HepG2 (cell line): ENCODE results near the gene CXCR4. TPM values are rescaled to one million over a fixed set of nuclear protein-coding genes. Genes with fewer than 3 reads are reported as not detected.

Experiments
- ATAC-seq: fragments of 200-7000 bp; cut with Tn5 transposase; 3 replicates; pipeline ENCODE4 v1.9.1; 2020; ENCODE audit warnings: mild to moderate bottlenecking, moderate library complexity
- BruUV-seq: library from RNA; stranded (reverse); fragments of 400-500 nt; replicated peaks from 2 replicates; lab custom pipeline; 2021; lab: Mats Ljungman, UMichigan
- CTCF ChIA-PET: fragments of 300-600 bp; formaldehyde crosslinking; extraction: SDS; loops from one replicate; lab custom pipeline; 2021; ENCODE audit warnings: low total read pairs, inconsistent platforms, low intra/inter-chr PET ratio; lab: Yijun Ruan, JAX
- POLR2A ChIA-PET: fragments of 350-600 bp; sonication (Branson Sonifier 250); formaldehyde crosslinking; loops from one replicate; lab custom pipeline; 2020; ENCODE audit warnings: antibody characterized with exemption, inconsistent platforms; lab: Yijun Ruan, JAX
- DNase-seq: peaks from one replicate; pipeline ENCODE4 v3.0.0-alpha.2; 2015; ENCODE audit warnings: low spot score
- FAIRE-seq: peaks from 3 replicates; lab custom pipeline; 2011; peaks lifted over from hg19 to GRCh38; lab: Jason Lieb, UNC
- H2AFZ ChIP-seq: one replicate; pipeline ENCODE4 v1.6.1; 2011; ENCODE audit warnings: low read length, inconsistent platforms
- H3K27ac ChIP-seq: fragments of 300-600 bp; 3 replicates; pipeline ENCODE4 v1.8.0; 2011; ENCODE audit warnings: mixed run types, mild to moderate bottlenecking, mixed read lengths, low read length, inconsistent platforms; ENCODE audit not compliant: insufficient read depth; ENCODE audit errors: extremely low read length
- H3K27me3 ChIP-seq, 2 experiments: fragments of 200-600 bp in 1 of 2; 2 replicates in 1 of 2; 3 replicates in 1 of 2; pipeline versions ENCODE4 v1.6.0 to v1.8.0; 2011; ENCODE audit warnings: low read length in 2 of 2, mild to moderate bottlenecking in 2 of 2, moderate library complexity in 2 of 2, inconsistent platforms in 1 of 2; ENCODE audit not compliant: insufficient read depth in 2 of 2, control insufficient read depth in 1 of 2
- H3K36me3 ChIP-seq, 2 experiments: fragments of 200-600 bp in 1 of 2; replicated peaks in 1 of 2; 2 replicates in 1 of 2; 3 replicates in 1 of 2; pipeline versions ENCODE4 v1.5.1 to v1.8.0; 2011; ENCODE audit warnings: low read length in 2 of 2, inconsistent platforms in 1 of 2; ENCODE audit not compliant: insufficient read depth in 2 of 2, control insufficient read depth in 1 of 2
- H3K4me1 ChIP-seq: 2 replicates; pipeline ENCODE4 v1.5.1; 2012; ENCODE audit warnings: low read length, inconsistent platforms; ENCODE audit not compliant: insufficient read depth
- H3K4me2 ChIP-seq: 2 replicates; pipeline ENCODE4 v1.6.0; 2011; ENCODE audit warnings: low read depth, low read length, inconsistent platforms
- H3K4me3 ChIP-seq, 3 experiments: fragments of 200-600 bp in 1 of 3; sonication (generic), shearing (Covaris generic) in 1 of 3; replicated peaks in 1 of 3; 2 replicates each; pipeline ENCODE4 v1.5.1; 2011 to 2016; ENCODE audit warnings: low read length in 3 of 3, inconsistent platforms in 2 of 3, low read depth in 2 of 3, mild to moderate bottlenecking in 2 of 3, control low read depth in 1 of 3, mixed read lengths in 1 of 3; ENCODE audit not compliant: insufficient read depth in 1 of 3
- H3K79me2 ChIP-seq: one replicate; pipeline ENCODE4 v1.6.1; 2011; ENCODE audit warnings: low read length, inconsistent platforms; ENCODE audit not compliant: insufficient read depth
- H3K9ac ChIP-seq: 2 replicates; pipeline ENCODE4 v1.6.0; 2011; ENCODE audit warnings: mild to moderate bottlenecking, low read depth, low read length, inconsistent platforms; ENCODE audit not compliant: insufficient read depth
- H3K9me3 ChIP-seq: 2 replicates; pipeline ENCODE4 v1.5.1; 2012; ENCODE audit warnings: mild to moderate bottlenecking, low read length
- H4K20me1 ChIP-seq: 2 replicates; pipeline ENCODE4 v1.6.0; 2011; ENCODE audit warnings: inconsistent platforms, mild to moderate bottlenecking, low read length, moderate library complexity; ENCODE audit not compliant: insufficient read depth
- ARHGAP35 ChIP-seq: sonication (generic); formaldehyde crosslinking; IDR thresholded peaks from 2 replicates; pipeline ENCODE4 v1.9.0; 2022; ENCODE audit warnings: mild to moderate bottlenecking, inconsistent platforms, moderate library complexity, missing genetic modification reagents, borderline replicate concordance
- BRCA1 ChIP-seq: sonication (generic); formaldehyde crosslinking; IDR thresholded peaks from 2 replicates; pipeline ENCODE4 v1.4.0; 2020; ENCODE audit warnings: missing genetic modification reagents
- FLYWCH1 ChIP-seq: sonication (generic); formaldehyde crosslinking; IDR thresholded peaks from 2 replicates; pipeline ENCODE4 v1.8.1; 2023; ENCODE audit warnings: mild to moderate bottlenecking, missing genetic modification reagents
- HOXA3 ChIP-seq: sonication (generic); formaldehyde crosslinking; IDR thresholded peaks from 2 replicates; pipeline ENCODE4 v1.5.0; 2020; ENCODE audit warnings: missing genetic modification reagents
- KLF16 ChIP-seq, 2 experiments: sonication (generic) in 1 of 2; formaldehyde crosslinking in 1 of 2; IDR thresholded peaks; 2 replicates each; pipeline versions ENCODE4 v1.6.1 to v1.8.0; 2016 to 2023; ENCODE audit warnings: missing genetic modification reagents in 2 of 2, missing compliant biosample characterization in 1 of 2
- NR2F2 ChIP-seq: IDR thresholded peaks from 2 replicates; pipeline ENCODE4 v1.6.1; 2012; ENCODE audit warnings: low read depth, inconsistent platforms, borderline replicate concordance
- ZBTB21 ChIP-seq: sonication (generic); formaldehyde crosslinking; IDR thresholded peaks from 2 replicates; pipeline ENCODE4 v1.4.0; 2020; ENCODE audit warnings: missing genetic modification reagents
- ZBTB8A ChIP-seq: sonication (generic); formaldehyde crosslinking; IDR thresholded peaks from 2 replicates; pipeline ENCODE4 v1.4.0; 2020; ENCODE audit warnings: mild to moderate bottlenecking, low read depth, missing genetic modification reagents, borderline replicate concordance
- ZC3H13 ChIP-seq: sonication (generic); formaldehyde crosslinking; IDR thresholded peaks from 2 replicates; pipeline ENCODE4 v1.8.1; 2023; ENCODE audit warnings: mild to moderate bottlenecking, missing genetic modification reagents, moderate library complexity
- ZFP1 ChIP-seq: IDR thresholded peaks from 2 replicates; pipeline ENCODE4 v1.6.1; 2016
- ZKSCAN8 ChIP-seq: IDR thresholded peaks from 2 replicates; pipeline ENCODE4 v1.6.1; 2016; ENCODE audit warnings: borderline replicate concordance, missing genetic modification reagents, missing compliant biosample characterization
- ZMAT3 ChIP-seq: sonication (generic); formaldehyde crosslinking; conservative IDR thresholded peaks from 2 replicates; pipeline ENCODE4 v1.7.0; 2021; ENCODE audit warnings: missing genetic modification reagents
- ZNF121 ChIP-seq: sonication (generic); formaldehyde crosslinking; IDR thresholded peaks from 2 replicates; pipeline ENCODE4 v1.5.0; 2020; ENCODE audit warnings: mild to moderate bottlenecking, missing genetic modification reagents
- ZNF788 ChIP-seq: sonication (generic); formaldehyde crosslinking; IDR thresholded peaks from 2 replicates; pipeline ENCODE4 v1.5.0; 2020; ENCODE audit warnings: mild to moderate bottlenecking, missing genetic modification reagents, borderline replicate concordance
- ZSCAN29 ChIP-seq: sonication (generic); formaldehyde crosslinking; conservative IDR thresholded peaks from 2 replicates; pipeline ENCODE4 v1.4.0; 2020; ENCODE audit warnings: mild to moderate bottlenecking, missing genetic modification reagents
- WGBS: methylation state at CpG from one replicate; pipeline ENCODE4 v1.1.6; 2017; ENCODE audit warnings: low lambda C conversion rate; 5-methylcytosine and 5-hydroxymethylcytosine counted together
- in situ Hi-C: cut with HindIII; loops from 2 replicates; pipeline ENCODE4 v1.10.0; 2017; ENCODE audit warnings: low pct_unique_long_range_greater_than_20kb; ENCODE audit not compliant: extremely low pct_ligation_motif_present
- intact Hi-C: fragments of 100-400 bp; cut with micrococcal nuclease; formaldehyde crosslinking; loops from one replicate; pipeline ENCODE4 v1.10.0; 2022; ENCODE audit not compliant: unreplicated experiment
- polyA plus RNA-seq, 8 experiments: library from polyadenylated mRNA; depleted of rRNA in 3 of 8; stranded (reverse) in 7 of 8; unstranded in 1 of 8; fragments of >200 nt; fragmentation: Illumina TruSeq in 4 of 8; extraction: Trizol in 4 of 8; gene quantifications; 2 replicates each; pipeline versions ENCODE4 v1.2.1 to v1.2.3, GENCODE V29; 2011 to 2016; ENCODE audit warnings: low read depth in 4 of 8, missing spikeins in 1 of 8, mixed read lengths in 1 of 8; ENCODE audit not compliant: insufficient read depth in 1 of 8
- total RNA-seq, 5 experiments: library from RNA; depleted of rRNA; stranded (reverse); fragments of >200 nt; fragmentation: Illumina TruSeq; extraction: Trizol; gene quantifications; 2 replicates each; pipeline ENCODE4 v1.2.3, GENCODE V29; 2016; ENCODE audit warnings: low read depth in 1 of 5
- TF ChIP-seq, protein P1 (sequence below): sonication (generic); formaldehyde crosslinking; IDR thresholded peaks from 2 replicates; pipeline ENCODE4 v1.4.0; 2020; ENCODE audit warnings: missing genetic modification reagents, low read depth, mild to moderate bottlenecking, borderline replicate concordance
- TF ChIP-seq, protein P2 (sequence below): sonication (generic); formaldehyde crosslinking; IDR thresholded peaks from 2 replicates; pipeline ENCODE4 v1.4.0; 2020; ENCODE audit warnings: missing genetic modification reagents, borderline replicate concordance
- TF ChIP-seq, protein P3 (sequence below): sonication (generic); formaldehyde crosslinking; conservative IDR thresholded peaks from 2 replicates; pipeline ENCODE4 v1.4.0; 2020; ENCODE audit warnings: missing genetic modification reagents

The CXCR4 gene
- total and polyA plus RNA-seq, 2 of the 13 experiments (the other 11 are each of a cell fraction or from before 2014, with no cell fraction given) = 0.34 to 0.55 TPM

DNA sequence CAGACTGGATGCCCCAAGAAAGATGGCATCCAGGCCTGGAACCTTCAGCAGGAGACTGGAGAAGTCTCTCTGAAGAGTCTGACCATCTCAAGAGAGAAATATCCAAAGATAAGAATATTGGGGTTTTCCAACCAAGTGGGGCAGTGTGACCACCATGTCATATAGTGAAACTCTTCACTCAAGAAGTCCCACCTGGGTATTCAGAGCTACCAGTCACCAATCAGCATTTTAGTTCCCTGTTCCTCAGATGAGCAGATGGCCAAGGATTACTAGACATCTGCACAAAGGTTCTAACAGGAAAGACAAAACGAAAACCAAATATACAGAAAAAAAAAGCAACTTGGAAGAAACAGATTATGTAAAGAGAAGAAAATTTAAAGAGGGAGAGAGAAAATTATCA lies 38.5 kb upstream of the CXCR4 start:
- DNase-seq (no peak), ATAC-seq (no peak), FAIRE-seq (no peak)
- H3K36me3 ChIP-seq = no peaks in the 10 kb centered on the region
- CTCF ChIA-PET = no interaction called here
- H3K9me3 ChIP-seq = no peaks in the 10 kb centered on the region
- intact Hi-C loops = no loop called here
- POLR2A ChIA-PET = no interaction called here
- no peaks in the 10 kb centered on the region for H4K20me1 ChIP-seq
- 0 out of 5 replicates have a peak, but pooled peaks cover 0 to 5% of the 10 kb centered on the region in 2 experiments for H3K27me3 ChIP-seq
- no peak overlapping the region for H3K9ac ChIP-seq
- no peak overlapping the region for H3K4me3 ChIP-seq
- TF ChIP-seq, protein P1, sequence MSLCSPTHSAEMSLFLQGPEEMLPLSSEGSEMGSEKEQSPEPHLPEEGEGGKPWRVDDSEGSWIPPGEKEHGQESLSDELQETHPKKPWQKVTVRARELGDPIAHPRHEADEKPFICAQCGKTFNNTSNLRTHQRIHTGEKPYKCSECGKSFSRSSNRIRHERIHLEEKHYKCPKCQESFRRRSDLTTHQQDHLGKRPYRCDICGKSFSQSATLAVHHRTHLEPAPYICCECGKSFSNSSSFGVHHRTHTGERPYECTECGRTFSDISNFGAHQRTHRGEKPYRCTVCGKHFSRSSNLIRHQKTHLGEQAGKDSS (CRISPR knock-in tag) = no peak
- TF ChIP-seq FLYWCH1 (CRISPR knock-in tag) (no peak), HOXA3 (CRISPR knock-in tag) (no peak), KLF16 (CRISPR knock-in tag; IDR thresholded peaks at IDR 0.05) (no peak)
- no peak overlapping the region for H3K4me2 ChIP-seq
- H3K79me2 ChIP-seq = no peaks in the 10 kb centered on the region
- WGBS = 0% methylated on average over 1 of the region's 1 CpG
- no peaks in the 10 kb centered on the region for H3K4me1 ChIP-seq
- H2AFZ ChIP-seq = no peak overlapping the region
- no TSS peak for BruUV-seq
- no peak overlapping the region for H3K27ac ChIP-seq
- in situ Hi-C loops = no loop called here

- no peak overlapping the region for H3K9ac ChIP-seq
- H3K27me3 ChIP-seq = no peaks in the 10 kb centered on the region
- H3K79me2 ChIP-seq = no peaks in the 10 kb centered on the region
- no peaks in the 10 kb centered on the region for H4K20me1 ChIP-seq
- WGBS = 7% methylated on average over 4 of the region's 4 CpGs
- DNase-seq (no peak), ATAC-seq (no peak), FAIRE-seq (no peak)
- no peak overlapping the region for H2AFZ ChIP-seq
- CTCF ChIA-PET = no interaction called here
- intact Hi-C loops (no loop called here), in situ Hi-C loops (no loop called here)
- POLR2A ChIA-PET = no interaction called here
- BruUV-seq = no TSS peak
- no peaks in the 10 kb centered on the region for H3K4me1 ChIP-seq
- no peak overlapping the region for H3K4me2 ChIP-seq
- no peak overlapping the region for H3K27ac ChIP-seq
- H3K4me3 ChIP-seq = no peak overlapping the region
- no peaks in the 10 kb centered on the region for H3K9me3 ChIP-seq
- no peaks in the 10 kb centered on the region for H3K36me3 ChIP-seq
- TF ChIP-seq ARHGAP35 (no peak), ZC3H13 (CRISPR knock-in tag) (no peak), ZBTB21 (CRISPR knock-in tag) (no peak), ZMAT3 (CRISPR knock-in tag) (no peak), BRCA1 (no peak), ZFP1 (no peak), NR2F2 (no peak), ZBTB8A (CRISPR knock-in tag) (no peak), ZNF788 (CRISPR knock-in tag) (no peak), ZNF121 (CRISPR knock-in tag) (no peak), ZSCAN29 (CRISPR knock-in tag) (no peak), ZKSCAN8 (CRISPR knock-in tag) (no peak)
- TF ChIP-seq, protein P2, sequence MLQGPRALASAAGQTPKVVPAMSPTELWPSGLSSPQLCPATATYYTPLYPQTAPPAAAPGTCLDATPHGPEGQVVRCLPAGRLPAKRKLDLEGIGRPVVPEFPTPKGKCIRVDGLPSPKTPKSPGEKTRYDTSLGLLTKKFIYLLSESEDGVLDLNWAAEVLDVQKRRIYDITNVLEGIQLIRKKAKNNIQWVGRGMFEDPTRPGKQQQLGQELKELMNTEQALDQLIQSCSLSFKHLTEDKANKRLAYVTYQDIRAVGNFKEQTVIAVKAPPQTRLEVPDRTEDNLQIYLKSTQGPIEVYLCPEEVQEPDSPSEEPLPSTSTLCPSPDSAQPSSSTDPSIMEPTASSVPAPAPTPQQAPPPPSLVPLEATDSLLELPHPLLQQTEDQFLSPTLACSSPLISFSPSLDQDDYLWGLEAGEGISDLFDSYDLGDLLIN (CRISPR knock-in tag) = no peak
- TF ChIP-seq, protein P3, sequence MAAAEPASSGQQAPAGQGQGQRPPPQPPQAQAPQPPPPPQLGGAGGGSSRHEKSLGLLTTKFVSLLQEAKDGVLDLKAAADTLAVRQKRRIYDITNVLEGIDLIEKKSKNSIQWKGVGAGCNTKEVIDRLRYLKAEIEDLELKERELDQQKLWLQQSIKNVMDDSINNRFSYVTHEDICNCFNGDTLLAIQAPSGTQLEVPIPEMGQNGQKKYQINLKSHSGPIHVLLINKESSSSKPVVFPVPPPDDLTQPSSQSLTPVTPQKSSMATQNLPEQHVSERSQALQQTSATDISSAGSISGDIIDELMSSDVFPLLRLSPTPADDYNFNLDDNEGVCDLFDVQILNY (CRISPR knock-in tag) = no peak
These were observed 36.4 kb upstream of the CXCR4 start for GRCh38 chr2:136154384-136154783.
